NCI-H524 treated with DMSO at 0.1 percent for 48 hours (cell line): ENCODE measurements around the gene PPIL6.
"Not testable (repeated sequence)": the region's sequence is repeated elsewhere in the genome, so short reads cannot be mapped to it uniquely, and the experiment has no call there.

Experiments
- DNase-seq: peaks from one replicate; lab custom pipeline; 2025; lab: John Stamatoyannopoulos, UW

The PPIL6 gene

GRCh38 chr6:109396046-109396718 lies 44.2 kb downstream of the PPIL6 start:
- DNase-seq = no peak

GRCh38 chr6:109393886-109394281 lies 46.5 kb downstream of the PPIL6 start:
- DNase-seq = no peak

- no peak for DNase-seq
Measured at GRCh38 chr6:109393157-109393885, 47.1 kb downstream of the PPIL6 start.

GRCh38 chr6:109389650-109390274 lies 50.7 kb downstream of the PPIL6 start:
- DNase-seq = no peak

GRCh38 chr6:109388265-109388664 lies 52.2 kb downstream of the PPIL6 start:
- no peak for DNase-seq

- no peak for DNase-seq
Measured at GRCh38 chr6:109383438-109383940, 56.9 kb downstream of the PPIL6 start.

- DNase-seq = peak; percentile 80
Measured at GRCh38 chr6:109382576-109383437, 57.6 kb downstream of the PPIL6 start.

GRCh38 chr6:109381747-109382575 lies 58.5 kb downstream of the PPIL6 start, which contains the start of gene CD164:
Gene CD164 (minus strand): TSS chr6:109382467. CDS start chr6:109382378, 89 bp downstream.
- peak; percentile 63 for DNase-seq

GRCh38 chr6:109381061-109381746 lies 59.2 kb downstream of the PPIL6 start:
- DNase-seq = no peak

- DNase-seq = no peak
Measured at GRCh38 chr6:109379711-109380110, 60.7 kb downstream of the PPIL6 start.

- DNase-seq = no peak
Measured at GRCh38 chr6:109377717-109378116, 62.7 kb downstream of the PPIL6 start.

- no peak for DNase-seq
Measured at GRCh38 chr6:109374326-109374892, 66.0 kb downstream of the PPIL6 start.

GRCh38 chr6:109373762-109374161 lies 66.7 kb downstream of the PPIL6 start:
- DNase-seq = no peak

GRCh38 chr6:109373331-109373730 lies 67.1 kb downstream of the PPIL6 start:
- DNase-seq = no peak

GRCh38 chr6:109372130-109372529 lies 68.3 kb downstream of the PPIL6 start:
- DNase-seq = no peak

- no peak for DNase-seq
Measured at GRCh38 chr6:109370792-109371191, 69.6 kb downstream of the PPIL6 start.

GRCh38 chr6:109370336-109370735 lies 70.1 kb downstream of the PPIL6 start:
- no peak for DNase-seq

GRCh38 chr6:109369728-109370127 lies 70.7 kb downstream of the PPIL6 start:
- no peak for DNase-seq

GRCh38 chr6:109364382-109365078 lies 75.9 kb downstream of the PPIL6 start:
- not testable (repeated sequence) for DNase-seq
